Measurements from ENCODE around the gene FLOT2. TPM values are rescaled to one million over a fixed set of nuclear protein-coding genes. Genes with fewer than 3 reads are reported as not detected.
"Not testable (repeated sequence)": the region's sequence is repeated elsewhere in the genome, so short reads cannot be mapped to it uniquely, and the experiment has no call there.

The FLOT2 gene
- total RNA-seq, 4 donors from 2014 or later: 21.7 to 53.6 (median 41.9) TPM

- H3K9me3 ChIP-seq: no peaks in the 10 kb centered on the region
- TF ChIP-seq CTCF (IDR thresholded peaks at IDR 0.05) (no peak), POLR2A (IDR thresholded peaks at IDR 0.05) (no peak)
- no peaks in the 10 kb centered on the region for H3K27me3 ChIP-seq
- no peaks in the 10 kb centered on the region for H3K36me3 ChIP-seq
- DNase-seq: peak in 1 of 3 donors; percentile 15
- H3K4me3 ChIP-seq: no peak overlapping the region
- H3K4me1 ChIP-seq: peaks cover 0 to 17% (median 4%) of the 10 kb centered on the region in 4 donors
- H3K27ac ChIP-seq: no peak overlapping the region
Measured at GRCh38 chr17:28843816-28844148, 53.8 kb downstream of the FLOT2 start.

- H3K4me3 ChIP-seq: peak within 1 kb of the TSS; percentile 70 to 76 (median 72)
- peak; percentile 74 to 90 (median 84) for DNase-seq
- no peaks in the 10 kb centered on the region for H3K36me3 ChIP-seq
- no peaks in the 10 kb centered on the region for H3K27me3 ChIP-seq
- peak within 1 kb of the TSS; percentile 83 to 96 (median 84) for H3K27ac ChIP-seq
- TF ChIP-seq POLR2A (IDR thresholded peaks at IDR 0.05) (peak; percentile 64 to 88), CTCF (IDR thresholded peaks at IDR 0.05) (peak in 1 of 6 experiments; percentile 38)
- no peaks in the 10 kb centered on the region for H3K9me3 ChIP-seq
- H3K4me1 ChIP-seq: peaks cover 0 to 17% (median 4%) of the 10 kb centered on the region in 4 donors
Measured at GRCh38 chr17:28842282-28843012, 55.1 kb downstream of the FLOT2 start, which contains the start of gene FAM222B. Gene FAM222B, minus strand, starts transcription at chr17:28842790. Its CDS starts 76,123 bp downstream, at chr17:28766667.

GRCh38 chr17:28841901-28842281, 55.6 kb downstream of the FLOT2 start:
- H3K27me3 ChIP-seq: no peaks in the 10 kb centered on the region
- H3K4me1 ChIP-seq: peaks cover 0 to 21% (median 4%) of the 10 kb centered on the region in 4 donors
- TF ChIP-seq CTCF (IDR thresholded peaks at IDR 0.05) (no peak), POLR2A (IDR thresholded peaks at IDR 0.05) (peak in 1 of 2 donors; percentile 47)
- no peak for DNase-seq
- peak overlapping the region; percentile 70 to 76 (median 72) for H3K4me3 ChIP-seq
- H3K27ac ChIP-seq: peak overlapping the region; percentile 83 to 96 (median 84)
- no peaks in the 10 kb centered on the region for H3K36me3 ChIP-seq
- H3K9me3 ChIP-seq: no peaks in the 10 kb centered on the region

GRCh38 chr17:28839221-28839620, 58.3 kb downstream of the FLOT2 start:
- Histone ChIP-seq H3K4me1 (peaks cover 0 to 26% (median 4%) of the 10 kb centered on the region in 4 donors), H3K27ac (no peak overlapping the region), H3K36me3 (no peaks in the 10 kb centered on the region), H3K4me3 (no peak overlapping the region), H3K9me3 (no peaks in the 10 kb centered on the region), H3K27me3 (no peaks in the 10 kb centered on the region)
- no peak for DNase-seq
- peak in 1 of 6 experiments; percentile 12 for TF ChIP-seq CTCF (IDR thresholded peaks at IDR 0.05)
- TF ChIP-seq POLR2A (IDR thresholded peaks at IDR 0.05): no peak

- not testable (repeated sequence) for H3K36me3 ChIP-seq
- DNase-seq: peak in 1 of 3 donors; percentile 42
Measured at GRCh38 chr17:28836541-28836940, 61.0 kb downstream of the FLOT2 start.

GRCh38 chr17:28834420-28834819, 63.1 kb downstream of the FLOT2 start:
- TF ChIP-seq POLR2A (IDR thresholded peaks at IDR 0.05): no peak
- Histone ChIP-seq H3K4me3 (no peak overlapping the region), H3K27me3 (no peaks in the 10 kb centered on the region), H3K9me3 (no peaks in the 10 kb centered on the region), H3K4me1 (peaks cover 0 to 9% (median 0%) of the 10 kb centered on the region in 4 donors), H3K27ac (no peak overlapping the region), H3K36me3 (peaks cover 0 to 12% (median 0%) of the 10 kb centered on the region in 3 donors)
- DNase-seq: no peak

More at GRCh38 chr17:28836541-28836940, 61.0 kb downstream of the FLOT2 start:
- peaks cover 0 to 26% (median 3%) of the 10 kb centered on the region in 4 donors for H3K4me1 ChIP-seq
- not testable (repeated sequence) for H3K9me3 ChIP-seq, H3K27me3 ChIP-seq, H3K4me3 ChIP-seq, H3K27ac ChIP-seq

Small RNAs within 50 kb of the gene (small RNA-seq; reads per million reads assigned to genes)
- 0 reads per million in 2 donors for gene RF00019

Other genes starting within 250 kb of the FLOT2 start
- 10 to 100 TPM; 39.6 to 60.5 (median 55.9) TPM for gene SDF2, start 235.8 kb downstream of the FLOT2 start, total RNA-seq
- gene SUPT6H, start 235.5 kb downstream of the FLOT2 start, total RNA-seq: 100 to 1,000 TPM in 1 of 4 donors, 10 to 100 TPM in 3; 61.5 to 101 (median 96.0) TPM
- 1 to 10 TPM in 3 of 4 donors, not detected in 1; 1.7 to 3.5 (median 3.1) TPM for gene PROCA1, start 185.8 kb downstream of the FLOT2 start, total RNA-seq
- gene RAB34, start 179.9 kb downstream of the FLOT2 start, total RNA-seq: 10 to 100 TPM; 14.5 to 69.3 (median 30.2) TPM
- 100 to 1,000 TPM; 214 to 675 (median 268) TPM for gene RPL23A, start 177.7 kb downstream of the FLOT2 start, total RNA-seq
- 1 to 10 TPM; 3.3 to 9.1 (median 5.8) TPM for gene TLCD1, start 171.5 kb downstream of the FLOT2 start, total RNA-seq
- gene NEK8, start 168.9 kb downstream of the FLOT2 start, total RNA-seq: 10 to 100 TPM in 2 of 4 donors, 1 to 10 TPM in 2; 7.4 to 89.1 (median 14.0) TPM
- gene TRAF4, start 153.7 kb downstream of the FLOT2 start, total RNA-seq: 100 to 1,000 TPM in 3 of 4 donors, 10 to 100 TPM in 1; 83.3 to 228 (median 184) TPM
- 10 to 100 TPM; 28.1 to 55.8 (median 44.6) TPM for gene FAM222B, start 54.9 kb downstream of the FLOT2 start, total RNA-seq
- gene ERAL1, start 42.7 kb downstream of the FLOT2 start, total RNA-seq: 100 to 1,000 TPM in 1 of 4 donors, 10 to 100 TPM in 3; 43.8 to 118 (median 51.0) TPM
- 10 to 100 TPM in 1 of 4 donors, 1 to 10 TPM in 3; 3.3 to 10.0 (median 7.1) TPM for gene DHRS13, start 5.3 kb upstream of the FLOT2 start, total RNA-seq
- 100 to 1,000 TPM in 1 of 4 donors, 10 to 100 TPM in 3; 54.8 to 114 (median 72.9) TPM for gene PHF12, start 53.8 kb upstream of the FLOT2 start, total RNA-seq
- 1 to 10 TPM in 1 of 4 donors, under 1 TPM in 1, not detected in 2; 0.66 to 1.1 TPM for gene SEZ6, start 108.3 kb upstream of the FLOT2 start, total RNA-seq
- 1 to 10 TPM in 3 of 4 donors, not detected in 1; 3.2 to 5.2 (median 4.8) TPM for gene PIPOX, start 145.4 kb upstream of the FLOT2 start, total RNA-seq